ENCODE results near the gene HRNR. TPM values are rescaled to one million over a fixed set of nuclear protein-coding genes. Genes with fewer than 3 reads are reported as not detected.

The HRNR gene
- under 0.01 TPM in 1 of 2 replicates, not detected in the other for total RNA-seq

DNA sequence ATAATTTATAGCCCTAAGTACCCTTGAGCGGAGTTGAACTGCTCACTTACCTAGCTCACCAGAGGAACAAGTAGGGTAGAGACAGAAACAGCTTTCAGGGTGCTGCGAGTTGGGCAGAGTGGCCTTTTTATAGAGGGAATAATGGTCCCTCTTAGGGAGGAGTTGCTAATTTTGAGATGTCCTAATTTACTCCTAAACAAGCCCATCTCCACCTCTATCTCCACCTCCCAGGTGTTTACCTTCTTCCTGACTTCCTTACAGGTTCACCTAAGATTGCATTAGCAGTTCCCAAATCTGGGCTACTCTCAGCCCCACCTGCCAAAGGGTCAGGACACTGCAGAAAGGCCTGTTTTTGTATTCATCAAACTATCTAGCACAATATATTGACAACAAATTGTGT is at the start of gene HRNR:
TSS of gene HRNR (minus strand) at position 101 of the 400 bp plus-strand sequence. CDS start 940 bp downstream, outside the sequence.

Other genes starting within 250 kb of the HRNR start
- gene S100A10, start 230.3 kb downstream of the HRNR start, total RNA-seq: 554 and 603 TPM in 2 replicates
- gene S100A11, start 187.2 kb downstream of the HRNR start, total RNA-seq: 947 and 1,683 TPM in 2 replicates
- not detected in 2 replicates for gene TCHHL1, start 135.1 kb downstream of the HRNR start, total RNA-seq
- under 0.01 TPM in 1 of 2 replicates, not detected in the other for gene TCHH, start 108.7 kb downstream of the HRNR start, total RNA-seq
- 2.0 and 3.0 TPM in 2 replicates for gene RPTN, start 65.0 kb downstream of the HRNR start, total RNA-seq
- gene FLG, start 101.0 kb upstream of the HRNR start, total RNA-seq: 1.3 and 2.3 TPM in 2 replicates
- gene FLG2, start 135.8 kb upstream of the HRNR start, total RNA-seq: under 0.01 and 0.05 TPM in 2 replicates
- gene CRNN, start 190.1 kb upstream of the HRNR start, total RNA-seq: 5.2 and 6.1 TPM in 2 replicates

All from airway epithelial cell (primary cell).